ENCODE measurements around the gene GMCL2.

DNA sequence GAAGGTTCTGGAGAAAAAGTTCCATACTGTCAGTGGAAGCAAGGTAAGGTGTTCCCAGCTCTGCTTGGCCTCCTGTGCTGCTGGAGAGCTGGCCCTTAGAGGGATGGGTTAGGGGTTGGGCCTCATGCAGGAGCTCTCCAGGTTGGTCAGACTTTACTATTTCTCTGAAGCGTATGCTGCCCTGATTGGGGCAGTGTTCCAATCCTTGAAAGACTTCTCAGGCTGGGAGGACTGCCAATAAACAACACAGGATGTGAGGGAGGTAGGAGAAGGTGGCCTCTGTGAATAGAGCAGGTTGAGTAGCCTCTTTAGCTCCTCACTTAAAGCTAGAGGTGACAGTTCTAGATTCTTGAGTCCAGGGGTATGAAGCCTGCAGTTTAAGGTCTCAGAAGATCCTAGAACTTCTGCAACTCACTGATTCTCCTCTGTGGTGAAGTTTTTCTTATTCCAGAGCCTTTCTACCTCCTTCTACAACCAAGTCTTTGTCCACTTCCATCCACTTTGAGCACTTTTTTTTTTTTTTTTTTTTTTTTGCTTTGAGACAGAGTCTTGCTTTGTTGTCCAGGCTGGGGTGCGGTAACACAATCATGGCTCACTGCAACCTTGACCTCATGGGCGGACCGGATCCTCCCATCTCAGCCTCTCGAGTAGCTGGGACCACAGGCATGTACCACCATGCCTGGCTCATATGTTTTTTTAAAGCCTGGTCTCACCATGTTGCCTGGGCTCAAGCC lies 20.2 kb upstream of the GMCL2 start:
- TF ChIP-seq CTCF (IDR thresholded peaks at IDR 0.05) (no peak), POLR2AphosphoS5 (IDR thresholded peaks at IDR 0.05) (no peak)
